ENCODE results near the gene NEU2. TPM values are rescaled to one million over a fixed set of nuclear protein-coding genes. Genes with fewer than 3 reads are reported as not detected.

NEU2 gene
- total RNA-seq, 4 donors from 2014 or later, result not detected

- H3K9me3 ChIP-seq, result no peaks in the 10 kb centered on the region
- H3K27me3 ChIP-seq, result no peaks in the 10 kb centered on the region
- no peak overlapping the region for H3K27ac ChIP-seq
- DNase-seq, result no peak
- TF ChIP-seq CTCF (IDR thresholded peaks at IDR 0.05) (no peak), POLR2A (IDR thresholded peaks at IDR 0.05) (no peak)
- no peak overlapping the region for H3K4me3 ChIP-seq
- no peaks in the 10 kb centered on the region for H3K36me3 ChIP-seq
- intact Hi-C loops (cut with DNase I; ENCODE audit: low total_unique reads), result no loop called here
- no peaks in the 10 kb centered on the region for H3K4me1 ChIP-seq
Measured at GRCh38 chr2:233011268-233011650, 21.2 kb upstream of the NEU2 start.

GRCh38 chr2:233011702-233012131 lies 20.8 kb upstream of the NEU2 start:
- DNase-seq, result no peak
- Histone ChIP-seq H3K36me3 (no peaks in the 10 kb centered on the region), H3K4me1 (no peaks in the 10 kb centered on the region), H3K4me3 (no peak overlapping the region), H3K27me3 (no peaks in the 10 kb centered on the region), H3K9me3 (no peaks in the 10 kb centered on the region), H3K27ac (no peak overlapping the region)
- intact Hi-C loops (cut with DNase I; ENCODE audit: low total_unique reads), result no loop called here
- TF ChIP-seq POLR2A (IDR thresholded peaks at IDR 0.05) (no peak), CTCF (IDR thresholded peaks at IDR 0.05) (no peak)

- Histone ChIP-seq H3K4me1 (no peaks in the 10 kb centered on the region), H3K4me3 (no peak overlapping the region), H3K9me3 (no peaks in the 10 kb centered on the region), H3K27me3 (no peaks in the 10 kb centered on the region), H3K36me3 (no peaks in the 10 kb centered on the region), H3K27ac (no peak overlapping the region)
- DNase-seq, result no peak
- intact Hi-C loops (cut with DNase I; ENCODE audit: low total_unique reads), result no loop called here
- TF ChIP-seq CTCF (IDR thresholded peaks at IDR 0.05), result no peak
- no peak for TF ChIP-seq POLR2A (IDR thresholded peaks at IDR 0.05)
Measured at GRCh38 chr2:233012301-233012971, 20.0 kb upstream of the NEU2 start.

GRCh38 chr2:233013027-233013461 lies 19.4 kb upstream of the NEU2 start, which contains the start of gene NGEF:
NGEF (minus strand) TSS chr2:233013256; CDS start chr2:232974890, 38,366 bp downstream.
- intact Hi-C loops (cut with DNase I; ENCODE audit: low total_unique reads), result no loop called here

More at GRCh38 chr2:233013027-233013461, 19.4 kb upstream of the NEU2 start, which contains the start of gene NGEF:
- no peaks in the 10 kb centered on the region for H3K36me3 ChIP-seq
- H3K27ac ChIP-seq, result no peak within 1 kb of the TSS
- TF ChIP-seq POLR2A (IDR thresholded peaks at IDR 0.05) (no peak), CTCF (IDR thresholded peaks at IDR 0.05) (no peak)
- H3K4me1 ChIP-seq, result no peaks in the 10 kb centered on the region
- no peak within 1 kb of the TSS for H3K4me3 ChIP-seq
- no peak for DNase-seq
- H3K9me3 ChIP-seq, result no peaks in the 10 kb centered on the region
- no peaks in the 10 kb centered on the region for H3K27me3 ChIP-seq

Measured in uterus (tissue), 4 donors.